GM10266 (cell line): ENCODE results near the gene SGPP1.
A peak's percentile ranks its signal among the peaks of the same experiment; 100 is the strongest.

ENCODE experiments used
- DNase-seq: peaks from one replicate; pipeline ENCODE4 v3.0.0; 2012; ENCODE audit errors: extremely low spot score
- TF ChIP-seq, protein P1 (sequence below): IDR thresholded peaks from 2 replicates; pipeline ENCODE4 v1.5.1; 2012; ENCODE audit warnings: mild to moderate bottlenecking, low read depth; ENCODE audit not compliant: control insufficient read depth, insufficient read depth; ENCODE audit errors: missing control alignments

The SGPP1 gene

DNA sequence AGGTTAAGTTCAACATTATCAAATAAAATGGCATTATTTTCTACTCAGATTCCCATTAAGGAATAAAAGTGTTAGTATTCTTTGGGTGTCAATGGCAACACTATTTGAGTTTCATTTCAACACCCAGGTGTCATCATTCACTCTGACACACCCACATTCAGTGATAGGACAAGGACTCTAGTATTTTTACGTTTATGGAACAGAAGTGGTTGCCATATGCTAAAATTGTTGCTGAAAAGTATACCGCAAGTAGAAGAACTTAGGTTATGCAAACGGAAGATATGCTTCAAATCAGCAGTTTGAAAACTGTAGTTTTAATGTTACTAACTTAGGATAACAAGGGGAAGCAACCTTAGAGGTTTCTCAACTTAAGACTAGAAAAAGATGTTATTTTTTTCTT is 20.0 kb upstream of the SGPP1 start:
- TF ChIP-seq, protein P1, sequence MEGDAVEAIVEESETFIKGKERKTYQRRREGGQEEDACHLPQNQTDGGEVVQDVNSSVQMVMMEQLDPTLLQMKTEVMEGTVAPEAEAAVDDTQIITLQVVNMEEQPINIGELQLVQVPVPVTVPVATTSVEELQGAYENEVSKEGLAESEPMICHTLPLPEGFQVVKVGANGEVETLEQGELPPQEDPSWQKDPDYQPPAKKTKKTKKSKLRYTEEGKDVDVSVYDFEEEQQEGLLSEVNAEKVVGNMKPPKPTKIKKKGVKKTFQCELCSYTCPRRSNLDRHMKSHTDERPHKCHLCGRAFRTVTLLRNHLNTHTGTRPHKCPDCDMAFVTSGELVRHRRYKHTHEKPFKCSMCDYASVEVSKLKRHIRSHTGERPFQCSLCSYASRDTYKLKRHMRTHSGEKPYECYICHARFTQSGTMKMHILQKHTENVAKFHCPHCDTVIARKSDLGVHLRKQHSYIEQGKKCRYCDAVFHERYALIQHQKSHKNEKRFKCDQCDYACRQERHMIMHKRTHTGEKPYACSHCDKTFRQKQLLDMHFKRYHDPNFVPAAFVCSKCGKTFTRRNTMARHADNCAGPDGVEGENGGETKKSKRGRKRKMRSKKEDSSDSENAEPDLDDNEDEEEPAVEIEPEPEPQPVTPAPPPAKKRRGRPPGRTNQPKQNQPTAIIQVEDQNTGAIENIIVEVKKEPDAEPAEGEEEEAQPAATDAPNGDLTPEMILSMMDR: no peak
- DNase-seq: peak; percentile 58

DNA sequence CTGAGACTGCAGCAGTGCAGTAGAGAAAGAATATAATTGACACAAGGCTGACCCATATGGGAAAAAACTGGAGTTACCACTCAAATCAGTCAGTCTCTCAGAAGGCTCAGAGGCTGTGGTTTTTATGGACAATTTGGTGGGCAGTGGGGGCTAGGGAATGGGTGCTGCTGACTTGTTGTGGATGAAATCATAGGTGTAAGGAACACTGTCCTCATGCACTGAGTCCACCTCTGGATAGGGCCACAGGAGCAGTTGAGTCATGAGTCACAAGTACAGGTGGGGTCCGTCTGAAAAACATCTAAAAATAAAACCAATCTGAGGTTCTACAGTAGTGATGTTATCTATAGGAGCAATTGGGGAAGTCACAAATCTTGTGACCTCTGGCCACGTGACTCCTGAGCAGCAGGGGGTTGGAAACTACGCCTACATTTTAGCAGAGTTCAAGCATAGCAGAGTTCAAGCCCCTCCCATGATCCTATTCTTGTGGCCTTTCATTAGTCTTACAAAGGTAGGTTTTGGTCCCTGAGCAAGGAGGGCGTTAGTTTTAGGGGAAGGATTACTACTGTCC is 18.1 kb upstream of the SGPP1 start:
- DNase-seq: no peak
- TF ChIP-seq, protein P1: no peak

DNA sequence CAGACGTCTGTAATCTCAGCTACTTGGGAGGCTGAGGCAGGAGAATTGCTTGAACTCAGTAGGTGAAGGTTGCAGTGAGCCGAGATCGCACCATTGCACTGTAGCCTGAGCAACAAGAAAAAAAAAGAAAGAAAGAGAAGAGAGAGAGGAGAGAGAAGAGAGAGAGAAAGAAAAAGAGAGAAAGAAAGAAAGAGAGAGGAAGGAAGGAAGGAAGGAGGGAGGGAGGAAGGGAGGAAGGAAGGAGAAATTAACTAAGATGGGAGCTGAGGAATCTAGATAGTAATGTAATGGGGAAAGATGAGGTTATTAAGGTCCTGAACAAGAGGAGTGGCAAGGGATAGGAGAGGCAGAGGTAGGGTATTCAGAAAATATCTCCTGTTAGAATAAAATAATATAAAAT is 17.4 kb upstream of the SGPP1 start:
- TF ChIP-seq, protein P1: no peak
- no peak for DNase-seq

DNA sequence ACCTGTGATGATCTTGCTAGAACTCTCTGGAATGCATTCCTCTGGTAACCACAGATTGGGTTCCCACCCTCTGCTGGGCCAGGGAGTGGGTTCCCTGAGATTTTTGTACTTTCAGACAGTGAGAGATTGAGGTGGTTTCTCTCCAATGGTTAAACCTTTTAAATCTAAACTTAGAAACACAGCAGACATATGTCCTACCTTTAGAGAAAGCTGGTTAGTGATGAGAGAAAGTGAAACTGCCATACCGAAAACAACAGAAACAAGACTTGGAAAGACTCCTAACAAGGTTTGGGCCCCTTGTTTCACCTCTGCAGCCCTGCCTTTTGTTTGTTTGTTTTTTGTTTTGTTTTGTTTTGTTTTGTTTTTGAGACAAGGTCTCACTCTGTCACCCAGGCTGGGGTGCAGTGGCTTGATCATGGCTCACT is 9.7 kb upstream of the SGPP1 start:
- TF ChIP-seq, protein P1: no peak
- DNase-seq: peak; percentile 55

DNA sequence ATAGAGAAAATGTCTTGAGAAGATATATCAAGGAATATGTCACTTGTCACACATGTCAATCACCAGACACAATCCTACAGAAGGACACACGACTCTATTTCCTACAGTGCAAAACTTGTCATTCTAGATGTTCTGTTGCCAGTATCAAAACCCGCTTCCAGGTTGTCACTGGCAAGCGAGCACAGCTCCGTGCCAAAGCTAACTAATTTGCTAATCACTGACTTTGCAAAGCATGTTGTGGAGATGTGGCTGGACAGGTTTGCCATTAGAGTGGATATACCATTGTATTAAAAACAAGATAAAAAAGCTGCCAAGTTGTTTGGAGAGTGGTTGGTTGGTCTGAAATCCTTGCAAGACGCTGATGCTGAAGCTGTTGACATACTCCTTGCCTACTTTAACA is 7.9 kb upstream of the SGPP1 start:
- no peak for DNase-seq

DNA sequence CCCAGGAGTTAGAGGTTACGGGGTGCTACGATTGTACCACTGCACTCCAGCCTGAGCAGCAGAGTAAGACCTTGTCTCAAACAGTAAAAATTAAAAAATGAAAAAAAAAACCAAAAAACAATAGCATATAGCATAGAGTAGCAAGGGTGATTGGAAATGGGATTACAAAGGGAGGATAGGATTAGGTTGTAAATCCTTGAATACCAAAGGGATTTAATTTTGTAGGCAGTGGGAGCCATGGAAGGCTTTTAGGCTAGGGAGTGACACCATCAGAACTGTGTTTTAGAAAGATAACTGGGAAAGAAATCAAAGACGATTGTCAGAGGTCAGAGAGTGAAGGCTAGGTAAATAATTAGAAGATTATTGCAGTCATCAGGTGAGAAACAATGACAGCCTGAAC is 2.8 kb upstream of the SGPP1 start:
- TF ChIP-seq, protein P1: no peak
- no peak for DNase-seq

More for the DNA sequence above, 7.9 kb upstream of the SGPP1 start:
- TF ChIP-seq, protein P1: no peak

DNA sequence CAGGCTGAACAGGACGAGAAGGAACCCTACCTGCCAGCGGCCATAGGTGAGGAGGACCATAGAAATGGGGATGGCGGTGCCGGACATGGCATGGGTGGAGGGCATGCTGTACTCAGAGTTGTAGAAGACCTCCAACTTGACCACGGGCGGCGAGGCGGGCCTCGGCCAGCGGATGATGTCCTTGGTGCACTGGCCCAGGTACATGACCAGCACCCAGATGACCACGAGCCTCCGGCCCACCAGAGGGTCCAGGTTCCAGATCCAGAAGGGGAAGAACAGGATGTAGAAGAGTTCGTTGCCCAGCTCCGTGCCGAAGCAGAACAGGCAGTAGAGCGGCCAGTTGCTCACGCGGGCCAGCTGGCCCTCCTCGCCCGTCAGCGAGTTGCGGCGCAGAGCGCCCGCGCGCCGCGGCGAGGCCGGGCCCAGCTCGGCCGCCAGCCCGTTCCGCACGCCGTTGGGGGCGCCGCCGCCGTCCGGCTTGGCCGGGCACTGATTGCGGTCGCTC is 582 bp downstream of the SGPP1 start:
- peak; percentile 68 for DNase-seq
- TF ChIP-seq, protein P1: no peak
